Mesendoderm (in vitro differentiated cells): ENCODE measurements around the gene BRF1.

ENCODE experiments used
- DNase-seq: peaks from one replicate; pipeline ENCODE4 v3.0.0; 2013
- H2AK5ac ChIP-seq: 2 replicates; pipeline ENCODE4 v1.6.1; 2013; ENCODE audit warnings: low read length, inconsistent platforms
- H2BK120ac ChIP-seq: 2 replicates; pipeline ENCODE4 v1.6.1; 2013; ENCODE audit warnings: low read depth, mild to moderate bottlenecking, low read length, moderate library complexity, mixed read lengths
- H2BK15ac ChIP-seq: replicated peaks from 2 replicates; pipeline ENCODE4 v1.6.1; 2013; ENCODE audit warnings: low read depth, mild to moderate bottlenecking, moderate library complexity
- H2BK5ac ChIP-seq: 2 replicates; pipeline ENCODE4 v1.6.1; 2013; ENCODE audit warnings: low read length, inconsistent platforms
- H3K18ac ChIP-seq: 2 replicates; pipeline ENCODE4 v1.6.1; 2013; ENCODE audit warnings: mild to moderate bottlenecking, low read length, mixed read lengths
- H3K23ac ChIP-seq: one replicate; pipeline ENCODE4 v1.6.1; 2013; ENCODE audit warnings: low read length
- H3K27ac ChIP-seq: 2 replicates; pipeline ENCODE4 v1.5.1; 2013; ENCODE audit warnings: low read depth, mild to moderate bottlenecking, inconsistent platforms, low read length, moderate library complexity
- H3K27me3 ChIP-seq: 2 replicates; pipeline ENCODE4 v1.6.1; 2013; ENCODE audit warnings: low read length, control low read depth, mild to moderate bottlenecking, inconsistent platforms; ENCODE audit not compliant: insufficient read depth, poor library complexity
- H3K36me3 ChIP-seq: 2 replicates; pipeline ENCODE4 v1.6.1; 2013; ENCODE audit warnings: low read length, inconsistent platforms; ENCODE audit not compliant: control insufficient read depth, insufficient read depth
- H3K4ac ChIP-seq: one replicate; pipeline ENCODE4 v1.6.1; 2013; ENCODE audit warnings: low read depth, mild to moderate bottlenecking, low read length, moderate library complexity
- H3K4me1 ChIP-seq: 2 replicates; pipeline ENCODE4 v1.6.1; 2013; ENCODE audit warnings: low read depth, low read length, inconsistent platforms; ENCODE audit not compliant: control insufficient read depth
- H3K4me2 ChIP-seq: 2 replicates; pipeline ENCODE4 v1.6.1; 2013; ENCODE audit warnings: low read length
- H3K4me3 ChIP-seq: 2 replicates; pipeline ENCODE4 v1.5.1; 2013; ENCODE audit warnings: mild to moderate bottlenecking, low read length
- H3K56ac ChIP-seq: one replicate; pipeline ENCODE4 v1.6.1; 2013; ENCODE audit warnings: low read length
- H3K79me1 ChIP-seq: 2 replicates; pipeline ENCODE4 v1.6.1; 2013; ENCODE audit warnings: low read length, inconsistent platforms
- H3K79me2 ChIP-seq: 2 replicates; pipeline ENCODE4 v1.6.1; 2013; ENCODE audit warnings: mild to moderate bottlenecking, low read length; ENCODE audit not compliant: control insufficient read depth, insufficient read depth
- H3K9ac ChIP-seq: 2 replicates; pipeline ENCODE4 v1.6.1; 2013; ENCODE audit warnings: low read length, inconsistent platforms
- H4K5ac ChIP-seq: one replicate; pipeline ENCODE4 v1.6.1; 2013; ENCODE audit warnings: low read length
- H4K8ac ChIP-seq: one replicate; pipeline ENCODE4 v1.6.1; 2013; ENCODE audit warnings: low read depth, mild to moderate bottlenecking, control low read depth, low read length, moderate library complexity
- WGBS: extraction: QIAGEN DNeasy Blood & Tissue Kit; methylation state at CpG from one replicate; pipeline ENCODE4 v1.1.7; 2013; ENCODE audit warnings: low lambda C conversion rate, missing lambda C conversion rate; ENCODE audit not compliant: insufficient coverage; ENCODE audit errors: extremely low coverage; 5-methylcytosine and 5-hydroxymethylcytosine counted together

Gene BRF1

GRCh38 chr14:105217774-105218173 lies 83.0 kb downstream of the BRF1 start:
- Histone ChIP-seq H3K23ac (no peak overlapping the region), H3K4me2 (no peak overlapping the region), H2BK5ac (no peak overlapping the region), H3K4me1 (no peaks in the 10 kb centered on the region), H2AK5ac (no peak overlapping the region), H3K27me3 (no peaks in the 10 kb centered on the region), H3K79me2 (no peaks in the 10 kb centered on the region), H3K18ac (no peak overlapping the region), H4K8ac (no peak overlapping the region), H2BK15ac (no peak overlapping the region), H3K4me3 (no peak overlapping the region), H3K36me3 (no peaks in the 10 kb centered on the region), H3K4ac (no peak overlapping the region), H3K79me1 (no peaks in the 10 kb centered on the region), H3K56ac (no peak overlapping the region), H4K5ac (no peak overlapping the region), H3K27ac (no peak overlapping the region), H3K9ac (no peak overlapping the region), H2BK120ac (no peak overlapping the region)
- no peak for DNase-seq
- WGBS = no CpG with 5 or more reads among the region's 11 CpGs

- H2BK5ac ChIP-seq = no peak overlapping the region
- H3K4ac ChIP-seq = no peak overlapping the region
- H3K27me3 ChIP-seq = no peaks in the 10 kb centered on the region
- no CpG with 5 or more reads among the region's 30 CpGs for WGBS
- H3K79me1 ChIP-seq = no peaks in the 10 kb centered on the region
- H3K4me2 ChIP-seq = no peak overlapping the region
- H3K36me3 ChIP-seq = no peaks in the 10 kb centered on the region
- H3K18ac ChIP-seq = no peak overlapping the region
- H2BK15ac ChIP-seq = no peak overlapping the region
- no peak overlapping the region for H3K23ac ChIP-seq
- H3K4me3 ChIP-seq = no peak overlapping the region
- H3K79me2 ChIP-seq = no peaks in the 10 kb centered on the region
- DNase-seq = no peak
- H3K4me1 ChIP-seq = no peaks in the 10 kb centered on the region
- H3K27ac ChIP-seq = no peak overlapping the region
- no peak overlapping the region for H2AK5ac ChIP-seq
- H4K5ac ChIP-seq = no peak overlapping the region
- no peak overlapping the region for H3K56ac ChIP-seq
- H3K9ac ChIP-seq = no peak overlapping the region
- H2BK120ac ChIP-seq = no peak overlapping the region
- H4K8ac ChIP-seq = no peak overlapping the region
Measured at GRCh38 chr14:105216490-105217247, 84.1 kb downstream of the BRF1 start.

- Histone ChIP-seq H3K36me3 (no peaks in the 10 kb centered on the region), H3K56ac (no peak overlapping the region), H4K8ac (no peak overlapping the region), H3K79me1 (no peaks in the 10 kb centered on the region), H3K79me2 (no peaks in the 10 kb centered on the region), H3K4me1 (no peaks in the 10 kb centered on the region), H2BK5ac (no peak overlapping the region), H4K5ac (no peak overlapping the region), H2BK120ac (no peak overlapping the region), H3K4ac (no peak overlapping the region), H3K27me3 (no peaks in the 10 kb centered on the region), H2AK5ac (no peak overlapping the region), H2BK15ac (no peak overlapping the region), H3K4me3 (no peak overlapping the region), H3K27ac (no peak overlapping the region), H3K9ac (no peak overlapping the region), H3K4me2 (no peak overlapping the region), H3K23ac (no peak overlapping the region), H3K18ac (no peak overlapping the region)
- WGBS = no CpG with 5 or more reads among the region's 3 CpGs
- DNase-seq = no peak
Measured at GRCh38 chr14:105215602-105216001, 85.2 kb downstream of the BRF1 start.

GRCh38 chr14:105214324-105214915 lies 86.4 kb downstream of the BRF1 start:
- H2BK15ac ChIP-seq = no peak overlapping the region
- H3K23ac ChIP-seq = no peak overlapping the region
- H3K36me3 ChIP-seq = no peaks in the 10 kb centered on the region
- no peaks in the 10 kb centered on the region for H3K27me3 ChIP-seq
- no peak for DNase-seq
- no peak overlapping the region for H3K27ac ChIP-seq
- no peak overlapping the region for H2AK5ac ChIP-seq
- no peaks in the 10 kb centered on the region for H3K4me1 ChIP-seq
- no peak overlapping the region for H3K56ac ChIP-seq
- H3K79me1 ChIP-seq = no peaks in the 10 kb centered on the region
- no peaks in the 10 kb centered on the region for H3K79me2 ChIP-seq
- H3K4me3 ChIP-seq = no peak overlapping the region
- H3K9ac ChIP-seq = no peak overlapping the region
- H2BK120ac ChIP-seq = no peak overlapping the region
- WGBS = no CpG with 5 or more reads among the region's 14 CpGs
- H4K5ac ChIP-seq = no peak overlapping the region
- no peak overlapping the region for H2BK5ac ChIP-seq
- no peak overlapping the region for H4K8ac ChIP-seq
- no peak overlapping the region for H3K18ac ChIP-seq
- no peak overlapping the region for H3K4ac ChIP-seq
- no peak overlapping the region for H3K4me2 ChIP-seq

GRCh38 chr14:105213361-105213760 lies 87.4 kb downstream of the BRF1 start:
- H3K56ac ChIP-seq = no peak overlapping the region
- no peak overlapping the region for H2BK15ac ChIP-seq
- no peaks in the 10 kb centered on the region for H3K79me2 ChIP-seq
- H3K79me1 ChIP-seq = no peaks in the 10 kb centered on the region
- H3K4ac ChIP-seq = no peak overlapping the region
- no peak overlapping the region for H3K4me2 ChIP-seq
- H2BK120ac ChIP-seq = no peak overlapping the region
- no peaks in the 10 kb centered on the region for H3K36me3 ChIP-seq
- H3K9ac ChIP-seq = no peak overlapping the region
- H4K5ac ChIP-seq = no peak overlapping the region
- no peak overlapping the region for H4K8ac ChIP-seq
- no peak for DNase-seq
- H2AK5ac ChIP-seq = no peak overlapping the region
- no peak overlapping the region for H3K27ac ChIP-seq
- H3K4me1 ChIP-seq = no peaks in the 10 kb centered on the region
- no CpG with 5 or more reads among the region's 10 CpGs for WGBS
- no peak overlapping the region for H3K18ac ChIP-seq
- H3K4me3 ChIP-seq = no peak overlapping the region
- H3K27me3 ChIP-seq = no peaks in the 10 kb centered on the region
- H2BK5ac ChIP-seq = no peak overlapping the region
- H3K23ac ChIP-seq = no peak overlapping the region
